Fibroblast of the aortic adventitia (primary cell): ENCODE results near the gene SGIP1. TPM values are rescaled to one million over a fixed set of nuclear protein-coding genes. Genes with fewer than 3 reads are reported as not detected.

ENCODE experiments used
- DNase-seq: peaks from one replicate; pipeline ENCODE4 v3.0.0-alpha.2; 2010; ENCODE audit warnings: low read depth
- H3K4me3 ChIP-seq: 2 replicates; pipeline ENCODE4 v1.5.1; 2011; ENCODE audit warnings: low read depth, mild to moderate bottlenecking, control low read depth, low read length, moderate library complexity
- CTCF ChIP-seq: IDR thresholded peaks from 2 replicates; pipeline ENCODE4 v1.5.1; 2011; ENCODE audit warnings: mild to moderate bottlenecking, low read length, control low read depth, inconsistent platforms; ENCODE audit not compliant: insufficient read depth
- total RNA-seq: library from RNA; depleted of rRNA; stranded (reverse); fragments of >200 nt; gene quantifications from 2 replicates; pipeline ENCODE4 v1.2.3, GENCODE V29; 2012; ENCODE audit warnings: low replicate concordance

Gene SGIP1
- total RNA-seq, 1 donor: 21.1 TPM

GRCh38 chr1:66596191-66596590, 62.2 kb downstream of the SGIP1 start:
- DNase-seq: no peak
- no peak overlapping the region for H3K4me3 ChIP-seq
- TF ChIP-seq CTCF: no peak

DNA sequence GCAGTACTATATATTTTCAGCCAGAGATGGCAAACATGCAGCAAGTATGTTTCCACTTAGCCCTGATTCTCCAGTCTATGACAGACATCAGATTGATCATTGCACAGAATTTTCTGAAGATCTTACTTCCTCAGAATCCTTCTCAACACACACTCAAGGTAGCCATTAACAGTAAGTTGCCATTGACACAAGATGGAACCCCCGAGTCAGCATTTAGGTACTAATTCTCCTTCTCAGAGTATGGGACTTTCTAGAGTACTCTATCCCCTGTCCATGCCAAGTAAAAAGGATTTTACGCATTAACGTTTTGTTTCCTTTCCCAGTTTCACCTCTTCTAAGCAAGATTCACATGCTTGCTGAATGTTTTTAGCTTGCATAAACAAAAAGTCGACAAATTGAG, 63.5 kb downstream of the SGIP1 start:
- no peak for TF ChIP-seq CTCF
- no peak for DNase-seq
- H3K4me3 ChIP-seq: no peak overlapping the region

DNA sequence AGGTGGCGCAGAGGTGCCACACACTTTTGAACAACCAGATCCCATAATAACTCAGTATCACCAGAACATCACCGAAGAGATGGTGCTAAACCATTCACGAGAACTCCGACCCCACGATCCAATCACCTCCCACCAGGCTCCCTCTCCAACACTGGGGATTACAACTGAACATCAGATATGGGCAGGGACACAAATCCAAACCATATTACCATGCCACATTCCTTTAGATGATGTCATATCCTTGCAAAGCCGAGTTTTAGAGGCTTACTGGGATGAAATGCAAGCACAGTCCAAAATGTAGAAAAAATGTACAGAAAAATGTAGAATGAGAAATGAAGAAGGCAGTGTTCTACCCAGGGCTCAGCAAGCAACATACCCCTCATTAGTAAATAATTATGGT, 64.7 kb downstream of the SGIP1 start:
- no peak overlapping the region for H3K4me3 ChIP-seq
- peak; percentile 79 for DNase-seq
- no peak for TF ChIP-seq CTCF

DNA sequence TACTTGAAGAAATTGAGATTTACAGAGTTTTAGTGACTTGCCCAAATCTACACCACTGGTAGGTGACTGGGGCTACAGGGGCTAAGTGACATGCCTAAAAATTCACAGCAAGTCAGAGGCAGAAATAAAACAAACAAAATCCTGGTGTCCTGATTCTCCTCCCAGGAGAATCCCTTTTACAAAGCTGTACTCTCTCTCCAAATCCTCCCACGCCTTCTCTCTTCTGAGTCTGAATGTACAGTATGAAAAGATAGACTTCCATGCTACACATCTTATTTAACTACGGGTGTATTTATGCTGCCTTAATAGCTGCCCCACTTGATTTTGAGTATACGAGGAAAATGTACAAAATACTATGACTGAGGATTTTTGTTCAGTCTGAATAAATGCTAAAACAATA, 65.4 kb downstream of the SGIP1 start:
- TF ChIP-seq CTCF: no peak
- peak; percentile 8 for DNase-seq
- H3K4me3 ChIP-seq: no peak overlapping the region

DNA sequence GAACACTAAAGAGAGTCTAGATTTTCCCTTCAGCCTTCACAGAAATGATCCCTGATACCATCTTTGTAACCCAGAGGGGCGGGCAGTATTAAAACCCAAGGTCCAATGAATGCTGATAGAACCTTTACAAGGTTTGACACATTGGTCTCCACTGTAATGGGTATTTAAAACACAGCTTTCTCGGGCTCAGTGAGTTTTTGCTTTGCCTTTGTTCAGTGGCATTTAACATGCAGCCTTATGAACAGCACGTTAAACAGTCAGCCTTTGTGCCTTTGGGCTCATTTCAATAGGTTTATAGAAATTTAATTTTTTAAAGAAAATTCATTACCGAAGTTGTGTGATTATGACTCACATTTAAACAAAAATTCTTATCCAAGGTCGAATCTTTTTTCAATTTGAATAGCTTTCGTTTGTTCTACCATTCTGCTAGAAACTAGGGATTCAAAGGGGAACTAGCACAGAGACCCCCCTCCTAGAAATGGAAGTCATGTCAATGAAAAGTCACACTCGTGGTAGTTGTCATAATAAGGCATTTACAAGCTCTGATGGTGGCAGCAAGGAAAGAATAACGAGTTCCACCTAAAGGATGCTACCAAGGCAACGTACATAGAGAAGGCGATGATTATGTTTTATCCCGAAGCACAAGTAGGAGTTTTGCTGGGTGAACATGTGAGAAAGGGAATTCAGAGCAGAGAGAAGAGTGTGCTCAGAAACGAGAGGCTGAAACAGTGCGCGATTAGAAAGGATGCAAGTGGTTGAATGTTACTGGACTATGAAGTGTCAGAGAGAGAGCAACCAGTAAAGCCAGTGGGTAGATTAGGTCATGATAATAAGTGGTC, 66.2 kb downstream of the SGIP1 start:
- no peak for DNase-seq
- H3K4me3 ChIP-seq: no peak overlapping the region
- no peak for TF ChIP-seq CTCF

GRCh38 chr1:66605419-66605997, 71.6 kb downstream of the SGIP1 start:
- H3K4me3 ChIP-seq: no peak overlapping the region
- no peak for DNase-seq
- TF ChIP-seq CTCF: no peak
